KMS-11 (cell line): ENCODE measurements around the gene TUBE1.
"Not testable (repeated sequence)": the region's sequence is repeated elsewhere in the genome, so short reads cannot be mapped to it uniquely, and the experiment has no call there.

Experiments used
- H2AFZ ChIP-seq: fragments of 200-600 bp; sonication (generic); 2 replicates; pipeline ENCODE4 v1.6.1; 2016; ENCODE audit warnings: antibody characterized with exemption, mixed run types, low read depth
- H3K27ac ChIP-seq: fragments of 200-600 bp; sonication (generic); 2 replicates; pipeline ENCODE4 v1.6.1; 2016; ENCODE audit warnings: mild to moderate bottlenecking, mixed run types
- H3K27me3 ChIP-seq: fragments of 200-600 bp; sonication (generic); 2 replicates; pipeline ENCODE4 v1.6.1; 2017; ENCODE audit warnings: mild to moderate bottlenecking, low read depth, mixed run types, moderate library complexity; ENCODE audit not compliant: insufficient read depth
- H3K36me3 ChIP-seq: fragments of 200-600 bp; sonication (generic); 2 replicates; pipeline ENCODE4 v1.6.1; 2017; ENCODE audit warnings: mild to moderate bottlenecking, mixed run types; ENCODE audit not compliant: insufficient read depth
- H3K4me1 ChIP-seq: fragments of 200-600 bp; sonication (generic); 2 replicates; pipeline ENCODE4 v1.6.1; 2016; ENCODE audit warnings: mild to moderate bottlenecking, low read depth, mixed run types; ENCODE audit not compliant: poor library complexity, severe bottlenecking
- H3K4me2 ChIP-seq: fragments of 200-600 bp; sonication (generic); 2 replicates; pipeline ENCODE4 v1.7.0; 2016; ENCODE audit warnings: mild to moderate bottlenecking, mixed run types
- H3K4me3 ChIP-seq: fragments of 200-600 bp; sonication (generic); IDR thresholded peaks from 2 replicates; pipeline ENCODE4 v1.6.1; 2017; ENCODE audit warnings: low read depth, low read length, mixed read lengths; ENCODE audit not compliant: insufficient read depth
- H3K79me2 ChIP-seq: fragments of 200-600 bp; sonication (generic); 2 replicates; pipeline ENCODE4 v1.6.1; 2016; ENCODE audit warnings: low read depth, mixed run types; ENCODE audit not compliant: insufficient read depth
- H3K9ac ChIP-seq: fragments of 200-600 bp; sonication (generic); 2 replicates; pipeline ENCODE4 v1.6.1; 2016; ENCODE audit warnings: mild to moderate bottlenecking, mixed run types
- H4K20me1 ChIP-seq: fragments of 200-600 bp; sonication (generic); 2 replicates; pipeline ENCODE4 v1.6.1; 2016; ENCODE audit warnings: mild to moderate bottlenecking, mixed run types; ENCODE audit not compliant: insufficient read depth
- TF ChIP-seq, protein P1 (sequence below): fragments of 200-600 bp; sonication (generic); conservative IDR thresholded peaks from 2 replicates; pipeline ENCODE4 v1.6.1; 2017; ENCODE audit warnings: low read depth, mild to moderate bottlenecking, antibody characterized with exemption, low read length, moderate library complexity, mixed read lengths

TUBE1 gene

DNA sequence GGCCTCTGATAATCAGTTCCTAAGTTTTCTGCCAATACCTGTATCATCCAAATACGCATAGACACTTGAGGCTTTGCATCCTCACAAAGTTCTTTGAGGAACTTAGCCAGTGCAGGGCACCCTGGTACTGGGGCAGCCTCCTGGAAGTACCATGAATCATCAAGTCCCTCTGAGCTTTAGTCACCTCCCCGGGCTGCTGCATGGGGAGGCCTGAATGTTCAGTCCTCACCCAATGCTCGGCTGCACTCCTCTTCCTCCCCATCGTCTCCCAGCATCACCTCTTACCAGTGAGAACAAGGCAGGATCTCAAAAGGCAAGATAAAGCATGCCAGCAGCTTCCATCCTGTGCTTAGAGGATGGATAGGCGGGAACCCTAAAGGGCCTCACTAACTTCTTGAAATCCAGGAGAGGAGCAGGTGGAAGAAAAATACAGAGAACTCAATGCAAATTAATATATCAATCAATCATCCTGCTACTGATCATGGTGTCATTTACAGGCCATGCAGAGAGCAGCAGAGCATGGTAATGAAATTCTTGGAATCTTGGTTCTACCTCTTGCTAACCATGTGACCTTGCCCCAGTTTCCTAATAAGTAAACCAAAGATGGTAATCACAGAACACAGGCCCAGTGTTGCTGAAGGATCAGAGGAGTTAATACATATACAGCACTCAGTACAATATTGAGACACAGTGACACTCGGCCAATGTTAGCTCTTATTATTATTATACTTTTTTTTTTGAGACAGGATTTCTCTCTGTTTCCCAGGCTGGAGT, 38.1 kb downstream of the TUBE1 start:
- Histone ChIP-seq H3K4me2 (no peak overlapping the region), H3K36me3 (no peaks in the 10 kb centered on the region), H3K27me3 (no peaks in the 10 kb centered on the region), H2AFZ (no peak overlapping the region), H4K20me1 (no peaks in the 10 kb centered on the region), H3K9ac (no peak overlapping the region), H3K4me3 (no peak overlapping the region), H3K4me1 (no peaks in the 10 kb centered on the region), H3K79me2 (no peaks in the 10 kb centered on the region), H3K27ac (no peak overlapping the region)
- TF ChIP-seq, protein P1, sequence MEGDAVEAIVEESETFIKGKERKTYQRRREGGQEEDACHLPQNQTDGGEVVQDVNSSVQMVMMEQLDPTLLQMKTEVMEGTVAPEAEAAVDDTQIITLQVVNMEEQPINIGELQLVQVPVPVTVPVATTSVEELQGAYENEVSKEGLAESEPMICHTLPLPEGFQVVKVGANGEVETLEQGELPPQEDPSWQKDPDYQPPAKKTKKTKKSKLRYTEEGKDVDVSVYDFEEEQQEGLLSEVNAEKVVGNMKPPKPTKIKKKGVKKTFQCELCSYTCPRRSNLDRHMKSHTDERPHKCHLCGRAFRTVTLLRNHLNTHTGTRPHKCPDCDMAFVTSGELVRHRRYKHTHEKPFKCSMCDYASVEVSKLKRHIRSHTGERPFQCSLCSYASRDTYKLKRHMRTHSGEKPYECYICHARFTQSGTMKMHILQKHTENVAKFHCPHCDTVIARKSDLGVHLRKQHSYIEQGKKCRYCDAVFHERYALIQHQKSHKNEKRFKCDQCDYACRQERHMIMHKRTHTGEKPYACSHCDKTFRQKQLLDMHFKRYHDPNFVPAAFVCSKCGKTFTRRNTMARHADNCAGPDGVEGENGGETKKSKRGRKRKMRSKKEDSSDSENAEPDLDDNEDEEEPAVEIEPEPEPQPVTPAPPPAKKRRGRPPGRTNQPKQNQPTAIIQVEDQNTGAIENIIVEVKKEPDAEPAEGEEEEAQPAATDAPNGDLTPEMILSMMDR, result no peak

DNA sequence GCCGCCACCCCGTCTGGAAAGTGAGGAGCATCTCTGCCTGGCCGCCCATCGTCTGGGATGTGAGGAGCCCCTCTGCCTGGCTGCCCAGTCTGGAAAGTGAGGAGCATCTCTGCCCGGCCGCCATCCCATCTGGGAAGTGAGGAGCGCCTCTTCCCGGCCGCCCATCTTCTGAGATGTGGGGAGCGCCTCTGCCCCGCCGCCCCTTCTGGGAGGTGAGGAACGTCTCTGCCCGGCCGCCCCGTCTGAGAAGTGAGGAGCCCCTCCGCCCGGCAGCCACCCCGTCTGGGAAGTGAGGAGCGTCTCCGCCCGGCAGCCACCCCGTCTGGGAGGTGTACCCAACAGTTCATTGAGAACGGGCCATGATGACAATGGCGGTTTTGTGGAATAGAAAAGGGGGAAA, 39.8 kb downstream of the TUBE1 start:
- not testable (repeated sequence) for H3K4me2 ChIP-seq, H3K27ac ChIP-seq, H3K79me2 ChIP-seq, H3K4me1 ChIP-seq, H3K27me3 ChIP-seq, H3K36me3 ChIP-seq, H3K4me3 ChIP-seq, H4K20me1 ChIP-seq, H3K9ac ChIP-seq, H2AFZ ChIP-seq

DNA sequence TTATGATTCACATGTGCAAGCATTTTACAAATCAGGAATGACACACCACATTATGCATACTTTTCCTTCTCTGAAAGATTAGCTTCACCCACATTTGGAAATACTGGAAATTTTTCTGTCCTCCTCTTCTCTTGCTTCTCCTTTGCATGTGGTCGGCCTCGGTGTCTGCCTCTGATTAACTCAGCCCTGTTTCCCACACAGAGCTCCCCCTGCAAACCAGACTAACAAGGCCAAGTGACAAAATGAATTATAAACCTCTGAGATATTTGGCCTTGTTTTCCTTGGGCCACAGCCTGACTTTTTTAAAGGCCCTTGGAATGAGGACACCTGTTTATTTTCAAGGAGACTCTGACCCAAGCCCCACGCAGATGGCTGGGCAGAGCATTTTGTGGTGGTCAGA, 42.4 kb downstream of the TUBE1 start:
- peaks cover 4% of the 10 kb centered on the region for H3K4me1 ChIP-seq
- H3K36me3 ChIP-seq, result no peaks in the 10 kb centered on the region
- H3K4me2 ChIP-seq, result no peak overlapping the region
- H3K9ac ChIP-seq, result no peak overlapping the region
- H3K27ac ChIP-seq, result no peak overlapping the region
- TF ChIP-seq, protein P1, result no peak
- H2AFZ ChIP-seq, result no peak overlapping the region
- no peaks in the 10 kb centered on the region for H3K27me3 ChIP-seq
- H3K4me3 ChIP-seq, result no peak overlapping the region
- no peaks in the 10 kb centered on the region for H4K20me1 ChIP-seq
- H3K79me2 ChIP-seq, result no peaks in the 10 kb centered on the region

DNA sequence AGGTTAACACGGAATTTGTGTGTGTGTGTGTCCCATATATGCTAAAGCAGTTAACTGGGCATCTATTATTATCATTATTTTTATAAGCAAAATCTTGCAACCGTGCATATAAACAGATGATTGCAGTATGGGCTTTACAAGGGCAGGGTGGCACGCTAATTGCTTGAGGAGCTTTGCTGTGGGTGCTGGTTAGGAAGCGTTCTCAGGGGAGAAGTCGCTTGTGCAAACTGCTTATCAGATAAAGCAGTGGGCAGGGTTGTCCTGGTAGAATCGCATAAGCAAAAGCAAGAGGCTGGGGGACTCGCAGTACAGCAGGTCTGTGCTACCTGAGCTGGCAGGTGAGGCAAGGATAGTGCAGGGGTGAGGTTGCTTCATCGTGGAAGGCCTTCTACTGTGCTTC, 43.1 kb downstream of the TUBE1 start:
- Histone ChIP-seq H3K9ac (no peak overlapping the region), H4K20me1 (no peaks in the 10 kb centered on the region), H2AFZ (no peak overlapping the region), H3K4me3 (no peak overlapping the region), H3K27ac (no peak overlapping the region), H3K79me2 (no peaks in the 10 kb centered on the region), H3K27me3 (no peaks in the 10 kb centered on the region), H3K36me3 (no peaks in the 10 kb centered on the region), H3K4me1 (peaks cover 4% of the 10 kb centered on the region), H3K4me2 (no peak overlapping the region)
- TF ChIP-seq, protein P1, result no peak
